HTR-8/SVneo (cell line): ENCODE data around the gene VAMP2.
A peak's percentile ranks its signal among the peaks of the same experiment; 100 is the strongest.

Source experiments
- DNase-seq: peaks from one replicate; pipeline ENCODE4 v3.0.0; 2011; ENCODE audit warnings: low spot score, mixed read lengths; ENCODE audit not compliant: insufficient read length
- FAIRE-seq: peaks from 2 replicates; lab custom pipeline; 2011; peaks lifted over from hg19 to GRCh38; lab: Jason Lieb, UNC

Gene VAMP2

DNA sequence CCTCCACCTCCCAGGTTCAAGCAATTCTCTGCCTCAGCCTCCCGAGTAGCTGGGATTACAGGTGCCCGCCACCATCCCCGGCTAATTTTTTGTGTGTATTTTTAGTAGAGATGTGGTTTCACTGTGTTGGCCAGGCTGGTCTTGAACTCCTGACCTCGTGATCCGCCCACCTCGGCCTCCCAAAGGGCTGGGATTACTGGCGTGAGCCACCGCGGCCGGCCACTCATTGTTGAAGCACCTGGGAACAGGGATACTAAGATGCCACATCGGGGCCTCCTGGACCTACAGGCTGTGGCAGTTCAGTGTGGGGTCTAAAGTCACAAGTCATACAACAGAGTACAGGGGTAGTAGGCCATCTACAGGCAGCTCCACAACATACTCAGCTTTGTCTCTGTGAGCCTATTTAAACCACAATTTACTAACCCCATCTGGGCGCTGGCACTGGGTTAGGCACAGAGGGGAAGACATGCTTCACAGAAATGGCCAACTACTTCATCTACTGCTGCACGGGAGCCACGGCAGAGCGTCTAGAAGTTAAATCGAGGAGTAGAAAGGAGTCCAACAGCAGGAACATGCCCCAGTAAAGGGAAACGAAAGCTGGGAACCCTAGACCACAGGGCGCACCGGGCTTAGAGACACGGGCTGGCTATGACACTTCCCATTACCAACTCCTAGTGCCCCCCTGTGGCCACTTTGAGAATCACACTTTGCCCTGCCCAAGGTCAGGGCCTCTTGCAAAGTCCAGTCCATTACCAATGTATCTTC lies 4.3 kb downstream of the VAMP2 start:
- DNase-seq, result peak; percentile 86
- peak; percentile 16 for FAIRE-seq

DNA sequence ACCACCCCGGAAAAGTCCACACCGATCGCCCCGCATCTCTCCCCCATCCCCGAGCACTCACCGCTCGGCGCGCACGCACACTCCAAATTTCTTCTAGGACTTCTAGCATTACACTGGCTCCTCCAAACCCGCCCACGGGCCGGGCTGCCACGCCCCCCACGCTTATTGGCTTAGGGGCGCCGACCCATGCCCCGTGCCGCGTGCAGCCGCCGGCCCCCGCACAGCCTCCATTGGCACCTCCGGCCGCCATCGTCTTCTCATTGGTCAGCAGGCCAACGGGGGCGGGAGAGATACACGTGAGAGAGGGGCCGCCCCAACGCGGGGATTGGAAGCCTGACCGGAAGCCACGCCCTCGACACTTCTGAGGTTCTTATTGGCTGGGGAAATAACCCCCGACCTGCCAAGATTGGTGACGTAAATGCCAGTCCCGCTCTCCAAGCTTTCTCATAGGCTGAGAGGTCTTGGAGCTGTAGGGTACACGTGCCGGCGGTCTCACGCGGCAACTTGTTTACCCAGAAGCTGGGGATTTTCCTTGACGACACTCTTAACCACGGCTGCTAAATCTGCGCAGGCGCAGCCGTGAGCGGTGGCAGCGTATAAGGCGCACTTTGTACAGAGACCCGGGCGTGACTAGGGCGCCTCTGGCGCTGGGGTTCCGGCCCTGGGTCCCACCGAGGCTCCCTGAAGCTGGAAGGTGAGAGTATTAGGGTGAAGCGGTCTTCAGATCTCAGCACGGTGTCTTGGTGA lies 6.3 kb downstream of the VAMP2 start:
- FAIRE-seq (peak; percentile 97), DNase-seq (peak; percentile 99)

- DNase-seq (no peak), FAIRE-seq (no peak)
Measured at GRCh38 chr17:8155996-8156245, 6.8 kb downstream of the VAMP2 start.

GRCh38 chr17:8155231-8155995 lies 7.3 kb downstream of the VAMP2 start:
- FAIRE-seq (no peak), DNase-seq (no peak)

DNA sequence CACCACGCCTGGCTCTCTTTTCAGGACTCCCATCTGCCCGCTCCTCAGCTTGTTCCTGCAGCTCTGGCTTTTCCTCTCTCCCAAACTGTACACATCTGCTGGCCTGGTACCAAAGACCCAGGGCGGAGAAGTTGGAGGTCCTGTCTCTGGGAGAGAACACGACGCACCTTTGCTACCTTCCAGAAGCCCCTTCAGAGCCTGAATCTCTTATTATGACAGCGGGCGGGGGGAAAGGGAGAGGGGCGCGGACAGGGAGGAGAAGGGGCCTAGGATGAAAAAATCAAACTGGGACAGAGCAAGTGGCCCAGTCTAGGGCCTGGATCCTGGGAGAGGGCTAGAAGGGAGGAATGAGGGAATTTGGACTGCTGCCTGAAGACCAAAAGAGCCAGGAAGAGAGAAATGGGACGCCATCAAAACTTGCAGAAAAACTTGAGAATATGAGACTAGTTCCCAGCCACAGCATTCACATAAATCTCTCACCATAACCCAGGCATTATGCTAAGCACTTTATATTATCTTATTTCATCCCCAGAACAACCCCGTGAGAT lies 8.1 kb downstream of the VAMP2 start:
- FAIRE-seq (peak; percentile 13), DNase-seq (no peak)

DNA sequence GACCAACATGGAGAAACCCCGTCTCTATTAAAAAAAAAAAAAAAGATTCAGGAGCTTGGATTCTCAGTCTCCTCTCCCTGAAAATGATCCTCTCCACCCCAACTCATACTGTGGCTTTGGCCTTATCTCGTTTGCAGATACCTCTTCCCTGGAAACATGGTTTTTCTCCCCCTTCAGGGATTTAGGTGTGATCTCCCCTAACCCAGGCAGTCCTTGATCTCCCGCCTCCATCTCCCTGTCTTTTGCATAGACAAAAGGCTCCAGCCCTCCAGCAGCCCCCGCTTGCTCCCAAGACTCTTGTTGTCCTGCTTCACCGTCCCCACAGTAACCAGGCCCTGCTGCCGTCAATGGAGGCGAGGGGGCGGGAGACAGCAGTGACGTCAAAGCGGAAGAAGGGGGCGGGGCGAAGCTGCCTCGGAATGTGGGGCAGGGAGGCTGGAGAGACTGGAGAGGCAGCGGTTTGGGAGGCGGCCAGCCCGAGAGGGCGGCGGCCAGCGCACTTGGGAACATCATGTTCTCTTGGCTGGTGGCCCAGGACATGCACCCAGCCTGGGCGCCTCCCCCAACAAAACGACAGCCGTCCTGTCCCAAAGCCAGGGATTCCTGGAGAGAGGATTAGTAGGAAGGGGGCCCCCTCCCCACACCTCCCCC lies 8.7 kb downstream of the VAMP2 start:
- DNase-seq (peak; percentile 90), FAIRE-seq (peak; percentile 99)

DNA sequence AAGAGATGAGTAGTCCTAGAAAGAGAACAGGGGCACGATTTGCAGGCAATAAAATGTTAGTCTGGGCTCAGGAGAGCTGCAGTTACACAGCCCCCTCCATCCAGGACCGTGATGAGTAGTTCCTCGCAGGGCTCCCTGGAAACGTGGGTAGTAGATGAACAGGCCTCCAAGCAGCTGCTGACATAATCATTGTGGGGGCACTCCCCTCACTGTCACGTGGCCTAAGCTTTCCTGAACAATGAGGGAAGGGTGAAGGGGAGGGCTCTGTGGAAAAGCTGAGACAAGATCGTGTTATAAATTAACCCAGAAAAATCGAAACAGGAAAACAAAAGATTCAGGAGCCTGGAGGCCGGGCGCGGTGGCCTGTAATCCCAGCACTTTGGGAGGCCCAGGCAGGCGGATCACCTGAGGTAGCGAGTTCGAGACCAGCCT lies 9.2 kb downstream of the VAMP2 start:
- DNase-seq (no peak), FAIRE-seq (no peak)

- no peak for FAIRE-seq
Measured at GRCh38 chr17:8153031-8153451, 9.7 kb downstream of the VAMP2 start.

DNA sequence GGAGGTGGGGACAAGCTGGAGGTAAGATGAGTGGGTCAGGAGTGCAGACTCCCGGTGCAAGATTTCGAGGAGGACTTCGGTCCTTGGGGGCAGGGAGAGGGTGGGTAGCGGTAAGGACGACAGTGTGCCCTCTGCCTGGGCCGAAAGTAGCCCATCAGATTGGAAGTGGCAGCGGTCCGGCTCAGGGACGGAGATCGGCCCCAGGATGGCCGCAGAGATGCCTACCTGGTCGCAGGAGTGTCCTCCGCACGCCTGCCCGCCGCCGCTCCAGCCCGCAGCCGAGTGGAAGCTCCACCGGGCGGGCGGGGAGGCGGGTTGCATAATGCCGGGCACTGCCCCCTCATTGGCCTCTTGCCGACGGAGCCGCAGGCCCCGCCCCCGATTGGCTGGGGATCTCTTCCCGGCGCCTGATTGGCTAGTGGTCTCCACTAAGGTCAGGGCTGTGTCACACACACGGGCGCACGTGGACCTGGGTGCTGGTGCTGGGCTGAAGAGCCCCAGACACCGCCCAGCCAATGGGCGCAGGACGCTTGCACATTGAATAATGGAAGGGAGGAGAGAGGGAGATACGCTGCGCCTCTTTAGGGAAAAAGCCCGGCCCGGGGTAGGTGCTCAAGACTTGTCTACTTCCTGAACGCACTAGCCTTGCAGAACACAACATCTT lies 10.5 kb downstream of the VAMP2 start, which contains the start of gene PER1:
Gene PER1, minus strand, starts transcription at position 293 of the 664 bp plus-strand sequence. CDS start 1,698 bp downstream, outside the sequence.
- DNase-seq (peak; percentile 92), FAIRE-seq (peak; percentile 88)

More at GRCh38 chr17:8153031-8153451, 9.7 kb downstream of the VAMP2 start:
- no peak for DNase-seq

- FAIRE-seq, result no peak
- no peak for DNase-seq
Measured at GRCh38 chr17:8151641-8152111, 11.1 kb downstream of the VAMP2 start.

- peak; percentile 76 for DNase-seq
- peak; percentile 86 for FAIRE-seq
Measured at GRCh38 chr17:8151120-8151640, 11.6 kb downstream of the VAMP2 start.

DNA sequence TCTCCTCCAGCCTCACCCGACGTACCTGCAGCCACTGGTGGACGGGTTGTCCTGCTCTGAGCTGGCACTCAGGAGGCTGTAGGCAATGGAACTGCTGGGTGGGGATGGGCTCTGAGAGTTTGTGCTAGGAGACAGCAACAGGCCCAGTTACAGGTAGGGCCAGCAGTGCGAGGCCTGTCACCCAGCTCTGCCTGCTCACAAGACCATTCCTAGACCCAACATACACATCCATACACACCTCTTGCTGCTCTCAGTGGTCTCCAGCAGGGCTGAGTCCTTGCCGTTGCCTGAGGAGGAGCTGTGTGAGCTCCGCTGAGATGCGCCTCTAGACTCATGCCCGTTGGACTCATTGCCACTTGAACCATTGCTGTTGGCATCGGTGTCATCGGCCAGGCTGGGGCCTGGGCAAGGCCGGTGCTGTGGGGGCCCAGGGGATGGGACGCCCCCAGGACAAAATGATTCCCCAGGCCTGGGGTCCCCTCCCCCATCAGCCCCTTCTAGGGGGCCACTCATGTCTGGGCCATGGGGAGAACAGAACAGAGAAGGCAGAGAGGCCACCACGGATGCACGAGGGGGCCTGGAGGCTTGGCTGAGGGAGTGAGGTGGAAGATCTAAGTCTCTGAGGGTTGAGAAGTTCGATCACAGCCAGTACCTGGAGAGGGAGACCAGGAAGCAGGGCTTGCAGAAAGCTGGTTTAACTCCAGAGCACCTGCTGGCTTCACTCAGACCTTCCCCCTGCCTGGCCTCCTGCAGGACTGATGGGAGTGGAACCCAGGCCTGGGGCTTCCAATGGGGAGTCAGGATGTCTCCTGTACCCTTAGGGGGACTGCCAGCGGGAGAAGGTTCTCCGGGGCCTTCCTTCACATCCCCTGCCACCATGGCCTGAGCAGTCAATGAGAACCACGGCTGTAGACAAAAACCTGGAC lies 12.3 kb downstream of the VAMP2 start:
- FAIRE-seq (peak; percentile 4), DNase-seq (no peak)

DNA sequence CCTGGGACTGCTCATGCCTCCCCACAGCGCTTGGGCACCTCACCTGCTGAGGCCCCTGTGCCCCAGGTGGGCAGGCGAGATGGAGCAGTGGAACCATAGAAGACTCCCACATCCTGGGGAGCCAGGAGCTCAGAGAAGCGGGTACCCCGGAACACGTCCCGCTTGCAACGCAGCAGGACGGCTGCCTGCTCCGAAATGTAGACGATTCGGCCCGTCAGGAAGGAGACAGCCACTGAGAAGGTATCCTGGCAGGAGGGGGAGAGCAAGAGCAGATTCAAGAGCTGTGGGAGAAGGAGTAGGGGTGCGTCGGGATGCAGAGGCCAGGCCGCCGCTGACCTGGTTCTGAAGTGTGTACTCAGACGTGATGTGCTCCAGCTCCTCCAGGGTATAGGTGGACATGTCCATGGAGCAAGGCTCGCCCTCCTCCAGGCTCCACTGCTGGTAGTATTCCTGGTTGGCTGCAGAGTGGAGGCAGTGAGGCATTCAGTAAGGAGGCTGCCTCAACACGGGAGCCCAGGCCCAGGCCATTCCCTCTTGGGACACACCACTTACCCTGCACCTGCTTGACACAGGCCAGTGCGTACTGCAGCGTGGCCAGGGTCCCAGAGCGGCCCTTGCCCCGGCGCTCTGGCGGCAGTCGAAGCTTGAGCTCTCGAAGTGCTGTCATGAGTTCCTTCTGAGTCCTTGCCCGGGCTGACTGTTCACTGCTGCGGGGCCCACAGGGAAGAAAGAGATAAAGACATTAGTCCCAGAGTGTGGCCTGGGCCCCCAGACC lies 13.1 kb downstream of the VAMP2 start:
- FAIRE-seq (peak; percentile 26), DNase-seq (no peak)

GRCh38 chr17:8148560-8148959 lies 14.2 kb downstream of the VAMP2 start:
- FAIRE-seq, result no peak
- no peak for DNase-seq

- FAIRE-seq (no peak), DNase-seq (no peak)
Measured at GRCh38 chr17:8147805-8148404, 14.8 kb downstream of the VAMP2 start.

- DNase-seq, result no peak
- no peak for FAIRE-seq
Measured at GRCh38 chr17:8147141-8147804, 15.5 kb downstream of the VAMP2 start.
